GM12878 (cell line): ENCODE results near the gene ABI2. TPM values are rescaled to one million over a fixed set of nuclear protein-coding genes. Genes with fewer than 3 reads are reported as not detected.

Experiments used
- ATAC-seq: fragments of 200-7000 bp; cut with Tn5 transposase; 3 replicates; pipeline ENCODE4 v1.9.1; 2020; ENCODE audit warnings: mild to moderate bottlenecking, moderate library complexity
- BruUV-seq: library from RNA; stranded (reverse); fragments of 400-500 nt; replicated peaks from 2 replicates; lab custom pipeline; 2021; lab: Mats Ljungman, UMichigan
- CTCF ChIA-PET: fragments of 300-600 bp; sonication (Branson Sonifier 250); formaldehyde crosslinking; extraction: SDS; loops from one replicate; lab custom pipeline; 2021; ENCODE audit warnings: inconsistent platforms; lab: Yijun Ruan, JAX
- POLR2A ChIA-PET: fragments of 350-600 bp; formaldehyde crosslinking; extraction: SDS; loops from one replicate; lab custom pipeline; 2021; ENCODE audit warnings: inconsistent platforms; lab: Charles Lee
- RAD21 ChIA-PET: fragments of 300-600 bp; sonication (Branson Sonifier 250); formaldehyde crosslinking; loops from one replicate; lab custom pipeline; 2023; ENCODE audit warnings: antibody characterized with exemption; ENCODE audit not compliant: unreplicated experiment; lab: Charles Lee
- SMC1A ChIA-PET: fragments of 300-600 bp; sonication (Branson Sonifier 250); formaldehyde crosslinking; loops from one replicate; lab custom pipeline; 2023; ENCODE audit not compliant: unreplicated experiment, uncharacterized antibody; lab: Charles Lee
- DNase-seq: peaks from one replicate; pipeline ENCODE4 v3.0.0-alpha.2; 2011; ENCODE audit warnings: low read depth, low spot score
- FAIRE-seq: peaks from 3 replicates; lab custom pipeline; 2011; peaks lifted over from hg19 to GRCh38; lab: Jason Lieb, UNC
- H2AFZ ChIP-seq: 2 replicates; pipeline ENCODE4 v1.6.0; 2011; ENCODE audit warnings: low read depth, low read length, control low read depth; ENCODE audit not compliant: control insufficient read depth
- H3K27ac ChIP-seq: 2 replicates; pipeline ENCODE4 v1.5.1; 2011; ENCODE audit warnings: control low read depth; ENCODE audit not compliant: control insufficient read depth, insufficient read depth
- H3K27me3 ChIP-seq, 2 experiments: replicated peaks in 1 of 2; 2 replicates each; pipeline versions ENCODE4 v1.6.0 to v1.6.1; 2011; ENCODE audit warnings: low read length in 1 of 2; ENCODE audit not compliant: control insufficient read depth in 2 of 2, insufficient read depth in 2 of 2
- H3K36me3 ChIP-seq, 2 experiments: 2 replicates each; pipeline ENCODE4 v1.5.1; 2011; ENCODE audit warnings: low read length in 1 of 2; ENCODE audit not compliant: control insufficient read depth in 2 of 2, insufficient read depth in 2 of 2
- H3K4me1 ChIP-seq: 2 replicates; pipeline ENCODE4 v1.6.1; 2011; ENCODE audit warnings: mild to moderate bottlenecking, low read length, moderate library complexity, mixed read lengths; ENCODE audit not compliant: control insufficient read depth, insufficient read depth
- H3K4me2 ChIP-seq: 2 replicates; pipeline ENCODE4 v1.6.0; 2011; ENCODE audit warnings: control low read depth; ENCODE audit not compliant: control insufficient read depth, insufficient read depth
- H3K4me3 ChIP-seq: fragments of 200-600 bp; sonication (generic); 2 replicates; pipeline ENCODE4 v1.5.1; 2016
- H3K79me2 ChIP-seq: 2 replicates; pipeline ENCODE4 v1.6.0; 2011; ENCODE audit warnings: low read length; ENCODE audit not compliant: control insufficient read depth, insufficient read depth
- H3K9ac ChIP-seq: 2 replicates; pipeline ENCODE4 v1.8.0; 2011; ENCODE audit warnings: low read length, control low read depth, mixed read lengths; ENCODE audit not compliant: control insufficient read depth, insufficient read depth
- H3K9me3 ChIP-seq: replicated peaks from 3 replicates; pipeline ENCODE4 v1.5.1; 2011; ENCODE audit warnings: mild to moderate bottlenecking, low read length; ENCODE audit not compliant: control insufficient read depth, insufficient read depth
- H4K20me1 ChIP-seq: 2 replicates; pipeline ENCODE4 v1.6.0; 2011; ENCODE audit not compliant: control insufficient read depth, insufficient read depth
- ASH2L ChIP-seq: fragments of 300-600, 200-600 bp; sonication (generic); IDR thresholded peaks from 2 replicates; pipeline ENCODE4 v1.6.1; 2017; ENCODE audit warnings: low read depth, mild to moderate bottlenecking, borderline replicate concordance
- CBX3 ChIP-seq: fragments of 200-600 bp; sonication (generic); IDR thresholded peaks from 2 replicates; pipeline ENCODE4 v1.6.1; 2016; ENCODE audit warnings: low read depth, borderline replicate concordance
- CEBPZ ChIP-seq: fragments of 150-350 bp; IDR thresholded peaks from 2 replicates; pipeline ENCODE4 v1.6.1; 2016; ENCODE audit warnings: low read depth, low read length
- ETV6 ChIP-seq, 2 experiments: fragments of 450-650 bp in 1 of 2; IDR thresholded peaks in 1 of 2; conservative IDR thresholded peaks in 1 of 2; 2 replicates each; pipeline ENCODE4 v1.6.1; 2014; ENCODE audit warnings: antibody characterized with exemption in 1 of 2, borderline replicate concordance in 1 of 2, low read depth in 1 of 2, mild to moderate bottlenecking in 1 of 2, moderate library complexity in 1 of 2
- IRF3 ChIP-seq: fragments of 450-650 bp; IDR thresholded peaks from 2 replicates; pipeline ENCODE4 v1.6.1; 2014; ENCODE audit warnings: mild to moderate bottlenecking
- JUND ChIP-seq: IDR thresholded peaks from 2 replicates; pipeline ENCODE4 v1.6.1; 2012; ENCODE audit warnings: low read depth, mild to moderate bottlenecking, low read length, improper control_type of control experiment, moderate library complexity
- MXI1 ChIP-seq: fragments of 150-350 bp; IDR thresholded peaks from 2 replicates; pipeline ENCODE4 v1.6.1; 2011; ENCODE audit warnings: low read depth, mild to moderate bottlenecking, inconsistent platforms, low read length, improper control_type of control experiment
- NFIC ChIP-seq: IDR thresholded peaks from 2 replicates; pipeline ENCODE4 v1.6.1; 2012; ENCODE audit warnings: low read depth, mild to moderate bottlenecking, inconsistent platforms, low read length, moderate library complexity
- NFYB ChIP-seq: IDR thresholded peaks from 2 replicates; pipeline ENCODE4 v1.6.1; 2011; ENCODE audit warnings: low read depth, mild to moderate bottlenecking, low read length, improper control_type of control experiment, moderate library complexity; ENCODE audit not compliant: insufficient read depth
- PAX8 ChIP-seq: fragments of 450-650 bp; IDR thresholded peaks from 2 replicates; pipeline ENCODE4 v1.6.1; 2017; ENCODE audit warnings: mild to moderate bottlenecking, moderate library complexity
- PBX3 ChIP-seq: IDR thresholded peaks from 2 replicates; pipeline ENCODE4 v1.6.1; 2011; ENCODE audit warnings: mild to moderate bottlenecking, low read depth, low read length, moderate library complexity; ENCODE audit not compliant: insufficient replicate concordance
- POLR2AphosphoS5 ChIP-seq: IDR thresholded peaks from 2 replicates; pipeline ENCODE4 v1.6.1; 2011; ENCODE audit warnings: mild to moderate bottlenecking, low read length, inconsistent platforms
- RAD21 ChIP-seq: IDR thresholded peaks from 2 replicates; pipeline ENCODE4 v1.6.1; 2011; ENCODE audit warnings: mild to moderate bottlenecking, low read depth, low read length, moderate library complexity; ENCODE audit not compliant: insufficient read depth
- RAD51 ChIP-seq: fragments of 450-650 bp; IDR thresholded peaks from 2 replicates; pipeline ENCODE4 v1.6.1; 2016; ENCODE audit warnings: moderate library complexity, mild to moderate bottlenecking, inconsistent platforms
- RELB ChIP-seq: fragments of 450-650 bp; IDR thresholded peaks from 2 replicates; pipeline ENCODE4 v1.6.1; 2017; ENCODE audit warnings: low read depth, mild to moderate bottlenecking, moderate library complexity
- SREBF1 ChIP-seq: IDR thresholded peaks from 2 replicates; pipeline ENCODE4 v1.6.1; 2012; ENCODE audit warnings: mild to moderate bottlenecking, low read length
- TARDBP ChIP-seq: IDR thresholded peaks from 2 replicates; pipeline ENCODE4 v1.6.1; 2016; ENCODE audit warnings: borderline replicate concordance
- TBL1XR1 ChIP-seq: IDR thresholded peaks from 2 replicates; pipeline ENCODE4 v1.6.1; 2012; ENCODE audit warnings: low read depth, low read length, improper control_type of control experiment
- TCF12 ChIP-seq: IDR thresholded peaks from 2 replicates; pipeline ENCODE4 v1.6.1; 2011; ENCODE audit warnings: low read depth, mild to moderate bottlenecking, low read length
- TCF7 ChIP-seq: IDR thresholded peaks from 2 replicates; pipeline ENCODE4 v1.6.1; 2014; ENCODE audit warnings: antibody characterized with exemption, borderline replicate concordance
- in situ Hi-C: fragments of 300-500 bp; cut with MboI; formaldehyde crosslinking; loops from 9 replicates; pipeline ENCODE4 v1.14.3; 2018; ENCODE audit warnings: mixed read lengths
- intact Hi-C: fragments of 100-400 bp; cut with micrococcal nuclease; formaldehyde crosslinking; loops from one replicate; pipeline ENCODE4 v1.14.2; 2022; ENCODE audit not compliant: unreplicated experiment
- polyA plus RNA-seq, 11 experiments: library from polyadenylated mRNA; depleted of rRNA in 4 of 11; unstranded in 6 of 11; stranded (reverse) in 5 of 11; fragments of >200 nt; fragmentation: Nextera tagmentation in 4 of 11; fragmentation: Illumina TruSeq in 1 of 11; extraction: Ambion mirVana in 4 of 11; extraction: Trizol in 1 of 11; gene quantifications; 1 replicate in 1 of 11; 2 replicates in 10 of 11; pipeline versions ENCODE4 v1.2.1 to v1.2.3, GENCODE V29; 2011 to 2016; ENCODE audit warnings: inconsistent platforms in 2 of 11, missing spikeins in 2 of 11, low read depth in 1 of 11
- total RNA-seq, 4 experiments: library from RNA; depleted of rRNA in 3 of 4; stranded (reverse); fragments of >200 nt in 3 of 4; fragmentation: Illumina TruSeq in 1 of 4; extraction: Trizol in 1 of 4; gene quantifications; 2 replicates each; pipeline versions ENCODE4 v1.2.1 to v1.2.3, GENCODE V29; 2013 to 2021

Gene ABI2
- total and polyA plus RNA-seq, 10 of the 15 experiments (the other 5 are each of a cell fraction or from before 2014, with no cell fraction given): 8.9 to 44.5 (median 30.3) TPM

GRCh38 chr2:203404996-203405395 is 76.8 kb downstream of the ABI2 start:
- Histone ChIP-seq H3K4me1 (no peaks in the 10 kb centered on the region), H3K36me3 (peaks cover 0 to 3% of the 10 kb centered on the region in 2 experiments; a peak in 1 of 4 replicates), H3K27ac (no peak overlapping the region), H3K9me3 (no peaks in the 10 kb centered on the region), H3K4me2 (no peak overlapping the region), H3K9ac (no peak overlapping the region), H2AFZ (no peak overlapping the region), H4K20me1 (no peaks in the 10 kb centered on the region), H3K79me2 (no peaks in the 10 kb centered on the region), H3K4me3 (no peak overlapping the region), H3K27me3 (no peaks in the 10 kb centered on the region)
- FAIRE-seq (no peak), DNase-seq (no peak), ATAC-seq (no peak)
- intact Hi-C loops: no loop called here
- POLR2A ChIA-PET: no interaction called here
- TF ChIP-seq SREBF1 (no peak), RAD51 (no peak), ASH2L (no peak), TARDBP (no peak), RAD21 (no peak), TCF7 (no peak), CBX3 (no peak), JUND (no peak), NFYB (no peak), ETV6 (conservative IDR thresholded peaks at IDR 0.05 in 1 of 2, IDR thresholded peaks at IDR 0.05 in 1 of 2; ENCODE audit: borderline replicate concordance in 1 of 2, low read depth in 1 of 2) (no peak), PBX3 (no peak), TBL1XR1 (no peak), MXI1 (no peak), IRF3 (no peak), RELB (no peak), CEBPZ (no peak), POLR2AphosphoS5 (no peak), NFIC (no peak), PAX8 (no peak), TCF12 (no peak)
- SMC1A ChIA-PET: no interaction called here
- in situ Hi-C loops: no loop called here
- CTCF ChIA-PET: no interaction called here
- RAD21 ChIA-PET: interaction anchor here (0.7 kb wide), 1 partner anchor 31 kb away, joined by 3 read pairs; no protein-coding TSS in a partner anchor
- no TSS peak for BruUV-seq
